GM12874 (cell line): Measurements from ENCODE around the gene BPIFB2.

ENCODE experiments used
- TF ChIP-seq, protein P1 (sequence below): IDR thresholded peaks from 2 replicates; pipeline ENCODE4 v1.5.1; 2011; ENCODE audit warnings: low read depth, mild to moderate bottlenecking, control low read depth, low read length, moderate library complexity; ENCODE audit not compliant: insufficient read depth

Gene BPIFB2

DNA sequence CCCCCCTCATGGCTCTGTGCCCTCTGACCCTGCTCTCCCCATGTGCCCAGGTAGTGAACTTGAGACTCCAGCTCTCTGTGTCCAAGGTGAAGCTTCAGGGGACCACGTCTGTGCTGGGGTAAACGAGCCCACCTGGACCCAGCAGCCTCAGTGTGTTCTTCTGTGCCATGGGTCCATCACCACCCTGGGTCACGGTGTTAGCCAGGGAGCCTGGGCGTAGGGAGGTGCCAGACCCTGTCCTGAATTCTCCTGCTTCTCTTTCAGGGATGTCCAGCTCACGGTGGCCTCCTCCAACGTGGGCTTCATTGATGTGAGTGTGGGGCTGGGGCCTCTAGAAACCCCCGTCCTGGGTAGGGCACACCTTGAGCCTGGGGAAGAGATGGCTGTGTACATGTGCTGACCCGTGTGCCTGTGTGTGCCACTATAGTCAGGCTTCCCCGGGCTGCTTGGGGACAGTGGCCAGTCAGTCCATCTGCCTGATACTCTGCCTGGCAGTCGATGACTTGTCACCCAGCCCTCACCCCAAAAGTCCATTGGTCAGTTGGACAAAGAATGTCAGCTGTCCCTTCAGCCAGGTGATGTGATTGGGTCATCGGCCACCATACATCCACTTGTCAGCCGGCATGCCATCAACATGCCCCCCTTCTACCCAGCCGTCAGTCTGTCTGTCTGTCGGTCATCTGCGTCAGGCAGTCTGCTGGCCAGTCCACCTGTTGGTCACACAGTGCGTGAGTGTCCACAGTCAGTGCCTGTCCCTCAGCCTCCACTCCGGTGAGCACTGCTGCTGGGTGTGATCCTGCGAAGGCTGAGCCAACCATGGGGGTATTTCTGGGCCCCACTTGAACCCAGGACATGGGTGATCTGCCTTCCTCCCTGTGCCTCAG lies 13.0 kb downstream of the BPIFB2 start:
- TF ChIP-seq, protein P1, sequence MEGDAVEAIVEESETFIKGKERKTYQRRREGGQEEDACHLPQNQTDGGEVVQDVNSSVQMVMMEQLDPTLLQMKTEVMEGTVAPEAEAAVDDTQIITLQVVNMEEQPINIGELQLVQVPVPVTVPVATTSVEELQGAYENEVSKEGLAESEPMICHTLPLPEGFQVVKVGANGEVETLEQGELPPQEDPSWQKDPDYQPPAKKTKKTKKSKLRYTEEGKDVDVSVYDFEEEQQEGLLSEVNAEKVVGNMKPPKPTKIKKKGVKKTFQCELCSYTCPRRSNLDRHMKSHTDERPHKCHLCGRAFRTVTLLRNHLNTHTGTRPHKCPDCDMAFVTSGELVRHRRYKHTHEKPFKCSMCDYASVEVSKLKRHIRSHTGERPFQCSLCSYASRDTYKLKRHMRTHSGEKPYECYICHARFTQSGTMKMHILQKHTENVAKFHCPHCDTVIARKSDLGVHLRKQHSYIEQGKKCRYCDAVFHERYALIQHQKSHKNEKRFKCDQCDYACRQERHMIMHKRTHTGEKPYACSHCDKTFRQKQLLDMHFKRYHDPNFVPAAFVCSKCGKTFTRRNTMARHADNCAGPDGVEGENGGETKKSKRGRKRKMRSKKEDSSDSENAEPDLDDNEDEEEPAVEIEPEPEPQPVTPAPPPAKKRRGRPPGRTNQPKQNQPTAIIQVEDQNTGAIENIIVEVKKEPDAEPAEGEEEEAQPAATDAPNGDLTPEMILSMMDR: no peak

DNA sequence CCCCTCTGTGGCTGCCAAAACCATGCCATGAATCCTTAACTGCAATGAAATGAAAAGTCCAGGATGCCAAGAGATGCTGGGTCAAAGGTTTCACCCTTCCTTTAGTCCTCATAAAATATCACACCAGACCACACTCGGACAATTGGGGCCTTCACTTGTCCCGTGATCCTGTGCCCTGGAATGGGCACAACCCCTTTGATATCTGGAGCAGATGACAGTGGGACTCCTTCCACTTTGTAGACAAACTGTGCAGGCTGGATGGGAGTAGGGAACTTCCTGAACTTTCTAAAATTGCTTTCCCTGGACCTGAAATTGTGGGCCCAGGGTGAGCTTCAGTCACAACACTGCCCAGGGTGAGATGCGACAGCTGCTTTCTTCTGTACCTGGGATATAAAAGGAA lies 14.4 kb downstream of the BPIFB2 start:
- TF ChIP-seq, protein P1: no peak

DNA sequence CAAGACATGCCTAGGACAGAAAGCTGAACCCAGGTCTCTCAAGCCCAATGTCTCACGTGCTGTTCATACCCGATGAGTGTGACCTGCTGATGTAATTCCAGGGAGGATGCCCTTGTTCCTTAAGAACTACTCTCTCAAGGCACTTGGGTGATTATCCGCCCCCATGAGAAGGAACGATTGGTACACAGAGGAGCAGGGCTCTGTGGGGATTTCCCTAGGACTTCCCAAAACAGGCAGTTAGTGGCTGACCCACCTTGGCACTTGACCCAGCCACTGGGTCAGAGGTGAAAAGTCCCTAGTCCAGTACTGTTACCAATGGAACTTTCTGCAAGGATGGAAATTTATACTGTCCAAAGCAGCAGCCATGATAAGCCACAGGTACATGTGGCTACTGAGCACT lies 14.8 kb downstream of the BPIFB2 start:
- TF ChIP-seq, protein P1: no peak

DNA sequence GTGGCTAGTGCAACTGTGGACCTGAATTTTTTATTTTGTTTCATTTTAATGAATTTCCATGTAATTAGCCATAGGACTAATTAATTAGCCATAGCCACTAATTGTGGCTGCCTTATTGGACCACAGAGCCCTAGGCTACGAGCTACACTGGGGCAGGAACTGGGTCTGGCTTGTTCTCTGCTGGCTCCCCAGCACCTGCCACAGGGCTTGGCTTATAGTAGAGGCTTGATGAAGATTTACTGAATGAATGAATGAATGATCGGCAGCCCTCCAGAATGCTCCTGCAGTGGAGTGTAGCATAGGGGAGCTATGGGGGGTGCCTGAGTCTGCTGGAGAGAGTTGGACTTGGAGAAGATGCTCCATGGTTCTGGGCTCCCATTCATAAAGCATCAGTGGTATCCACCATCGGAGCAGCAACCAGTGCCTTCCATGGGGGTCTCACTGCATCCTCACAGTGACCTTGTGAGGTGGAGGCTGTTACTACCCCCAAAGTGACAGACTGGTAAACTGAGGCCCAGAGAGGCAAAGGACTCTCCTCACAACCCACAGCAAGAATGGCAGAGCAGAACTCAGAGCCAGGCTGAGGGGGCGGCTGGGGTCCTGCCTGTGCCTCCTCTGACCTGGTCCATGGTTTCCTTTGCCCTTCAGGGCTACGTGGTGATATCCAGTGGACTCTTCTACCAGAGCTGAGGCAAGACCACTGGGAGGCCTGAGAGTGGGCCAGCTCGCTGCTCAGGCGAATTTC lies 15.4 kb downstream of the BPIFB2 start:
- TF ChIP-seq, protein P1: no peak

DNA sequence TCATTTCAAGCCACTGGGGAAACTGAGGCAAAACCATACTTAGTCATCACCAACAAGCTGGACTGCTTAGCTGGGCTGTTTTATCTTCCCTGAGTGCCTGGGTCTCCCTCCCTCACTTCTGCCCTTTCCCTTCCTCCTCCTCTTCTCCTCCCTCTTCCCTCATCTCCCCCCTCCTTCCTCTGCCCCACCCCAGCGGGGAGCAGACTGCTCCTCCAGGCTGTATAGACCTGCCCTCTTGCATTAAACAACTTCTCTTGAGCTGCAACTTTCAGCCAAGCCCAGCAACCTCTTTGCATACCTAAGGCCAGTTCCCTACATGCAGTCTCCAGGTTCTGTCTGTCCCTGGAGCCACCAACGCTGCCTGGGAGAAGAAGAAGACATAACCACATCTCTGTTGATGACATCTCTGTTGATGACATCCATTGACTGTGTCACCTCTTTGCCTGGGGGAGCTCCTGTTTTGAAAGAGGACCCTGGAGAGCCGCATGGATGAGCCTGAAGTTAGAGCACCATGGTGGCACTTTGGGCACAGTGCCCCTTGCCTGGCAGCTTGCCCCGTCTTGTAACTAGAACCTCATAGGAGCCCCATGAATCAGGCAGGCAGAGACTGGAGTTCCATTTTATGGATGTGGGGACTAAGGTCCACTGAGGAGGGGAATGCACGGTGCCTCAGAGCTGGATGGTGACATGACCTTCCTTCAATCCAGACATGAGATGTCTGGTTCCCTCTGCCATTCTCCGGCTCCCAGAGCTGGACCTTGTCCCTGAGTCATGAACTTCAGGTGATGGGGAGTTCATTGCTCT lies 16.1 kb downstream of the BPIFB2 start:
- TF ChIP-seq, protein P1: no peak

DNA sequence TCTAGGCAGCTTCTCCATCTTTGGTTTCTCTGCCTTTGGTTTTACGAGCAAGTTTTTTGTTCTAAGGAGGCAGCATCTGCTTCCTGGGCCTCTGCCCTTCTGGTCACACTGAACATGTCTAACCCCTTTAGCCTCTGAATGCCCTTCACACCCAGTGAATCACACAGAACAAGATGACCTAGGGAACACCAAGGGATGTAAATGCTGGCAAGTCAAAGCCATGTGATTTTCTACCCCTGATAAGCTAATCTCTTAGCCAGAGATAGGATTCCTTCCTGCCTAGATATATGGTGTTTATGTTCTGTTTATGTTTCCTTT lies 16.7 kb downstream of the BPIFB2 start:
- TF ChIP-seq, protein P1: no peak
